ENCODE measurements around the gene TMEM91.
"Not testable (repeated sequence)": the region's sequence is repeated elsewhere in the genome, so short reads cannot be mapped to it uniquely, and the experiment has no call there.

The TMEM91 gene

GRCh38 chr19:41353466-41354342, 22.6 kb upstream of the TMEM91 start, which contains the start of gene TGFB1:
TGFB1 (minus strand) TSS chr19:41353922; CDS start chr19:41353044, 878 bp downstream.
- no peak for DNase-seq

- no peak for DNase-seq
These were observed 21.9 kb upstream of the TMEM91 start for GRCh38 chr19:41354343-41354953.

DNA sequence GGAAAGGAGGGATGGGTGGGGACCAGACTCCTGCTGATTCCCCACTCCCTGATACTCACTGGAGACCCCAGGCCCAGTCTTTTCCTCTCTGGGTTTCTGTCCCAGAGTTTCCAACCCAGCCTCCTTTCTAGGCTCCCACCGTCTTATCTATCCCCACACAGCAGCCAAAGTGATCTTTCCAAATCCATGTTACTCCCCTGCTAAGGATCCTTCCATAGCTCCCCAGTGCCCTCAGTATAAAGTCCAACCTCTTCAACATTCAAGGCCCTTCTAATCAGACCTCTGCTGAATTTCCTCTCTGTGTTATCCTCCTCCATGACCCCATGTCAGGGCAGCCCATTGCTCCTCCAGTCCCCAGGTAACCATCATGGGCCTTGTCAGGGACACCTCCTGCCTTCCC, 21.3 kb upstream of the TMEM91 start:
- no peak for DNase-seq

DNA sequence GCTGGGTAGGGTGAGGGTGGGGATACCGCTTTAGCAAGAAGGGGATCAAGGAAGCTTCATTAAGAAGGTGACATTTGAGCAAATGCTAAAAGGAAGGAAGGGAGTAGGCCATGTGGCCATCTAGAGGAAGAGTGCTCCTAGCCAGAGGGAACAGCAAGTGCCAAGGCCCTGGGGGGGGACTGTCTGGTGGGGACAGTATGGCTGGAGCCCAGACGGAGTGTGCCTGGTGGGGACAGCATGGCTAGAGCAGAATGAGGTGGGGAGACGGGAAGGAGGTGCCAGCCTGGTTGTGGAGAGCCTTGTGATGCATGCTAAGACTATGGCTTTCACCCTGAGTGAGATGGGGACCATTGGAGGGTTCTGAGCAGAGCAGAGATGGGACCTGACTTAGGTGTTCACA, 20.5 kb upstream of the TMEM91 start:
- DNase-seq, result no peak

GRCh38 chr19:41356984-41357739, 19.2 kb upstream of the TMEM91 start:
- DNase-seq, result no peak

DNA sequence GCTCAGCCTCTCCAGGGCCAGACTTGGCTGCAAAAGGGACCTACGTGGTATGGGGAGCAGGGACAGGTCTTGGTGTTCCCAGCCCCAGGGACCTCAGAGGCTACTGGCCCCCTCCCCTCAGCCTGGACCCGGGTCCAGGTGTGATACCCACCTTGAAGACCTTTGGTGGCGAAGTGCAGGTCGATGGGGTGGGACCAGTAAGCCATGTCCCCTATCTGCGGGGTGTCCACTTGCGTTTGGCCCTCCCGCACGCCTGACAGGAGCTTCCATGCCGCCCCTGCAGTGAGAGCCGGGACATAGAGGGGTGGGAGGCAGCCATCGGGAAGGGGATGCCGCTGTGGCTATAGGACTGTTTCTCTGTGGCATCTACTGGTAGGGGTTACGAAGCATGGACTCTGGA, 18.6 kb upstream of the TMEM91 start:
- no peak for DNase-seq

DNA sequence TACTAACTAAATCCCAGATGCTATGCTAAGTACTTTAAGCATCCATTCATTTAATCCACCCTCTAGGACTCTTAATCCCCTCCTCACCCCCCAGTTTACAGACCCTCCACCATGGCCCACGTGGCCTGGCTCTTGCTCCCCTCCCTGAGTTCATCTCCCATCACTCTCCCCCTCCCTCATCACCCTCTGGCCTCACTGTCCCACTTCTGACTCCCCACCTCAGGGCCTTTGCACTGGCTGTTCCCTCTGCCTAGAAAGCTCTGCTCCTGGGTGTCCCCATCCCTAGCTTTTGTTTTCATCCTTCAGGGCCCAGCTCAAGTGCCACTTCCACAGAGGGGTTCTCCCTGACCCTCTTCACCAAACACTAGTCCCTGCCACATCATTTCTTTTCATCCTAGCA, 16.6 kb upstream of the TMEM91 start:
- DNase-seq, result no peak

DNA sequence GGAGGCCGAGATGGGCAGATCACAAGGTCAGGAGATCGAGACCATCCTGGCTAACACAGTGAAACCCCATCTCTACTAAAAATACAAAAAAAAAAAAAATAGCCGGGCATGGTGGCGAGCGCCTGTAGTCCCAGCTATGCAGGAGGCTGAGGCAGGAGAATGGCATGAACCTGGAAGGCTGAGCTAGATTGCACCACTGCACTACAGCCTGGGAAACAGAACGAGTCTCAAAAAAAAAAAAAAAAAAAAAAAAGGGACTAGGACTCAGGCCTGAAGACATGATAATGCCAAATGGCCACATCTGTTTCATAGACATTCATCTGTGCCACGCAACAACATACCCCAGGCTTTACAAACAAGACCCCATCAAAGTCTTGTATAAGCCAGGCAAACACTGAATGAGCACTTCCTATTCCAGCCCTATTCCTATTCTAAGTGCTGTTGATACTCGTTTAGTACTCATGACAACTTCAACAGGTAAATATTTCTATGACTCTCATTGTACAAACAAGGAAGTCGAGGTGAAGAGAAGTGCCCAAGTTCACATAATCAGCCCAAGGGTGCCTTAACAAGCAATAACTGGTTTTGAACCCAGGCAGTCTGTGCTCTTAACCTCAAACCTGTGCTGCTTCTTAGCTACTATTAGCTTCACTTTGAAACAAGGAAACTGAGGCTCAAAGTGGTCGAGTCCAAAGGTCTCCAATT, 14.0 kb upstream of the TMEM91 start:
- DNase-seq, result no peak

DNA sequence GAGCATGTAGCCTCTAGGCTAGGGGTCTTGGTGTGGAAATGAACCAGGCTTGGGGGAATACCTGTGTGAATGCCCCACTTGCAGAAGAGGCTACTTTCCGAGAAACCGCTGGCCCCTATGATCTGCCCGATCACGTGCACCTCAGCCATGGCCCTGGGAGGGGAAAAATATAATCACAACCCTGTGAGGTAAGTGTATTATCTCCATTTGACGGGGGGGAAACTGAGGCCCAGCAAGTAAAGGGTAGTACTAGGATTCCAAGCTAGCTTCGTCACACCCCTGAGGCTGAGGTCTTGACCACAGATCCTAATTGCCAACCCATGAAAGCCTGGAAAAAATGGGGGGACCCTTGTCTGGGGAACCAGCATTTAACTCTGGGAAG, 13.0 kb upstream of the TMEM91 start:
- no peak for DNase-seq

- DNase-seq, result peak; percentile 99
These were observed 12.4 kb upstream of the TMEM91 start, which contains the start of gene B9D2 for GRCh38 chr19:41363753-41364523. B9D2 (minus strand) TSS chr19:41364149; CDS start chr19:41363519, 630 bp downstream.

GRCh38 chr19:41364524-41365391, 11.6 kb upstream of the TMEM91 start:
- DNase-seq, result no peak

DNA sequence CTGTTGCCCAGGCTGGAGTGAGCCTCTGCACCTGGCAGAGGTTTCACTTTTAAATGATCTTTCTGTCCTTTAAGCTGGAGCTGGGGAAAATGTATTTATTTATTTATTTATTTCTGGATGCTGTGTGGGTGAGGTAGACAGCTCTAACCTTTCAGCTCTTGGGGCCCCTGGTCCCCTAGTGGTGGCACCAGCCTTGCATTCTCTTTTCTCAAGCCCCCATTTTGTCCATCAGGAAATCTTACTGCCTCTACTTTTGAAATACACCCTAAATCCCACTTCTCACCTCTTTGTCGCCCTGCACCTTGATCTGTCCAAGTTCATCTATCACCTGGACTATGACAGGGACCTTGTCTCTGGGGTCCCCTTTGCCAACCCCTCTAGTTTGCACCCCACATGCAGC, 10.2 kb upstream of the TMEM91 start:
- DNase-seq, result no peak

DNA sequence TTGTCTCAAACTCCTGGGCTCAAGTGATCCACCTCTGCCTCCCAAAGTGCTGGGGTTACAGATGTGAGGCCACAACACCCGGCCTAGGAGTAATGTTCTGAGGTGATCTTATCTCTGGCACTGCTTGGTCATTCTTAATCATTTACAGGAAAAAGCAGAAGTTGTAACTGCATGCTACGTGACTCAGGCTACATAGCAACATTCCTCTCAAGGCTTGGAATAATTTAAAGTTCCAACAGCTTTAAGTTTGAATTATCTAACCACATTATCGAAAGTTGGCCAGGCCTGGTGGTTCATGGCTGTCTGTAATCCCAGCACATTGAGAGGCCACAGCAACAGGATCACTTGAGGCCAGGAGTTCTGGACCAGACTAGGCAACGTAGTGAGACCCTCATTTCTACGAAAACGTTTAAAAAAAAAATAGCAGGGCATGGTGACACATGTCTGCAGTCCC, 8.5 kb upstream of the TMEM91 start:
- DNase-seq, result no peak

- no peak for DNase-seq
These were observed 6.6 kb upstream of the TMEM91 start for GRCh38 chr19:41369769-41370168.

DNA sequence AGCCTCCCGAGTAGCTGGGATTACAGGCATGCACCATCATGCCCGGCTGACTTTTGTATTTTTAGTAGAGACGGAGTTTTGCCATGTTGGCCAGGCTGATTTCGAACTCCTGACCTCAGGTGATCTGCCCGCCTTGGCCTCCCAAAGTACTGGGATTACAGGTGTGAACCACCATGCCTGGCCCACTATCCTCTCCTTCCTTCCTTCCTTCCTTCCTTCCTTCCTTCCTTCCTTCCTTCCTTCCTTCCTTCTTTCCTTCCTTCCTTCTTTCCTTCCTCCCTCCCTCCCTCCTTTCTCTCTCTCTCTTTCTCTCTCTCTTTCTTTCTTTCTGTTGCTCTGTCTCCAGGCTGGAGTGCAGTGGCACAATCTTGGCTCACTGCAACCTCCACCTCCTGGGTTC, 5.2 kb upstream of the TMEM91 start:
- not testable (repeated sequence) for DNase-seq

GRCh38 chr19:41371541-41371940, 4.8 kb upstream of the TMEM91 start:
- no peak for DNase-seq

DNA sequence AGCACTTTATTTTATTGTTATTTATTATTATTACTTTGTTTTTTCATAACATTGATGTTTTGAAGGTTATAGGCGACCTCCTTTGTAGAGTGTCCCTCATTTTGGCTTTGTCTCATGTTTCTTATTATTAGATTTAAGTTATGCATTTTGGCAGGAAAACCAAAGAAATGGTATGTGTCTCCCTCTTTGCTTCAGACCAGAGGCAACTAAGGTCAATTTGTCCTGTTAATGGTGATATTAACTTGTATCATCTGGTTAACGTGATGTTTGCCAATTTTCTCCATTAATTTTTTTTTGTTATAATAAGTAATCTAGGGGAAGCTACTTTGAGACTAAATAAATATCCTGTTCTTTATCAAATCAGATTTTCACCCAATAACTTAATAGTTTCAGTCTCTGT, 3.8 kb upstream of the TMEM91 start:
- DNase-seq, result no peak

DNA sequence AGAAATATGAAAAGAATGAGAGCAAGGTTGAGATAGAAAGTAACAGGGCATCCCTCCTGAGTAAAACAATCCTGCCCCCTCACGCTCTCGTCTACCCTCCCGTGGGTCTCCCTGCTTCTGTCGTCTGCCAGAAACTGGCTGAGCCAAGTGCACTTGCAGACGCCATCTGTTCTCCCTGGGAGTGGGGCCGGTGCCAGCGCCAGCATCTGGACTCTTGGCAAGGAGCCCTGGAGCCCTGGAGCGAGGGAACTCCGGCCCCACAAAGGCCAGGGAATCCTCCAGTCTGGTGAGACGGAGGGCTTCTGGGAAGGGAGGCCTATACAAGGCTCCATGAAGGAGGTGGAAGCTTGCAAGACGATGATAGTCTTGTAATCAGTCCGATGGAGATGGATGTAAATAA, 2.3 kb upstream of the TMEM91 start:
- DNase-seq, result peak; percentile 95

DNA sequence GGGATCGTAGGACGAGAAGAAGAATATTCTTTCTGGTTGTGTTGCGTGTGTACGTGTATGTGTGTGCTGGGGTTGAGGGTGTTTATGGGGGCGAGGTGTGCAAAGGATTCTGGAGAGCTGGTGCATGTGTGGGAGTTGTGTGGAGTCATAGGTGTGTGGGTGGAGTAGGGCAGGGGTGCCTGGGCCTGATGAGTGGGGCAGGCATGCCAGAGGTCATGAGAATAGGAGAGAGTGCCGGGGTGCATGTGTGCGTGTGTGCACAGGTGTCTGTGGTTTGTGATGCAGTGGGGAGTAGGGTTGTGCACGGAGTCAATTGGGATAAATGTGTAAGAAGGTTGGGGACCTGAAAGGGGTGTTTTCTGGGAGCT, 649 bp downstream of the TMEM91 start:
- DNase-seq, result no peak

DNA sequence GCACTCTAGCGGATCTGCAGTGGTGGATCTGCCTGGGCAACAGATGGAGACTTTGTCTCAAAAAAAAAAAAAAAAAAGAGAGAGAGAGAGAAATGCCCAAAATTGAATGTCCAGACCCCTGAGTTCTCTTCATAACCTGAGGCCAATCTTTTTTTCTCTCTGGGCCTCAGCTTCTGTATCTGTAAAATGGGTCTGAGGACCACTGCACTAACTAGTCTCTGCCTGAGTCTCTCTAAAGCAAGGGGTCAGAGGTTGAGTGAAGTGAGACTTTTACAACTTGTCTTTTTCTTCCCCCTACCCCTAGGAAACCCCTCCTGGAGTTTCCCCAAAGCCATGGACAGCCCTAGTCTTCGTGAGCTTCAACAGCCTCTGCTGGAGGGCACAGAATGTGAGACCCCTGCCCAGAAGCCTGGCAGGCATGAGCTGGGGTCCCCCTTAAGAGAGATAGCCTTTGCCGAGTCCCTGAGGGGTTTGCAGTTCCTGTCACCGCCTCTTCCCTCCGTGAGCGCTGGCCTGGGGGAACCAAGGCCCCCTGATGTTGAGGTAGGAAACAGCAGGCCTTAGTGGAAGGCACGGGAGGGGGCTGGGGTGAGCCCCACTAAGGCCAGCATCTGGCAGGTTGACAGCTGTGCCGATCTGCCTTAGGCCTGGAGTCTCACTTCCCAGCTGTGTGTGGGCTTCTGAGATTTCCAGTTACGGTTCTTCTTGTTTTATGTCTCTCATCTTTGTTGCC, 1.8 kb downstream of the TMEM91 start:
- no peak for DNase-seq

Measured in COR-L47 (cell line).